ENCODE measurements around the gene CLEC20A.

GRCh38 chr1:178452013-178452412 is 44.8 kb downstream of the CLEC20A start:
- TF ChIP-seq, protein P1, sequence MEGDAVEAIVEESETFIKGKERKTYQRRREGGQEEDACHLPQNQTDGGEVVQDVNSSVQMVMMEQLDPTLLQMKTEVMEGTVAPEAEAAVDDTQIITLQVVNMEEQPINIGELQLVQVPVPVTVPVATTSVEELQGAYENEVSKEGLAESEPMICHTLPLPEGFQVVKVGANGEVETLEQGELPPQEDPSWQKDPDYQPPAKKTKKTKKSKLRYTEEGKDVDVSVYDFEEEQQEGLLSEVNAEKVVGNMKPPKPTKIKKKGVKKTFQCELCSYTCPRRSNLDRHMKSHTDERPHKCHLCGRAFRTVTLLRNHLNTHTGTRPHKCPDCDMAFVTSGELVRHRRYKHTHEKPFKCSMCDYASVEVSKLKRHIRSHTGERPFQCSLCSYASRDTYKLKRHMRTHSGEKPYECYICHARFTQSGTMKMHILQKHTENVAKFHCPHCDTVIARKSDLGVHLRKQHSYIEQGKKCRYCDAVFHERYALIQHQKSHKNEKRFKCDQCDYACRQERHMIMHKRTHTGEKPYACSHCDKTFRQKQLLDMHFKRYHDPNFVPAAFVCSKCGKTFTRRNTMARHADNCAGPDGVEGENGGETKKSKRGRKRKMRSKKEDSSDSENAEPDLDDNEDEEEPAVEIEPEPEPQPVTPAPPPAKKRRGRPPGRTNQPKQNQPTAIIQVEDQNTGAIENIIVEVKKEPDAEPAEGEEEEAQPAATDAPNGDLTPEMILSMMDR (IDR thresholded peaks at IDR 0.05): no peak
- no peak for TF ChIP-seq ZFX (IDR thresholded peaks at IDR 0.05; ENCODE audit: borderline replicate concordance)
